CD4-positive, alpha-beta T cell treated with Interleukin-15 for 1 hour (primary cell): ENCODE data around the gene NOS3.

ENCODE experiments used
- DNase-seq: peaks from one replicate; pipeline ENCODE4 v3.0.0-alpha.2; 2020

The NOS3 gene

GRCh38 chr7:151060416-151061212 lies 69.8 kb downstream of the NOS3 start:
- DNase-seq = no peak

- no peak for DNase-seq
Observed at GRCh38 chr7:151061213-151062110, 70.6 kb downstream of the NOS3 start.

- DNase-seq = no peak
Observed at GRCh38 chr7:151062111-151062398, 71.2 kb downstream of the NOS3 start.

- no peak for DNase-seq
Observed at GRCh38 chr7:151062399-151063211, 71.8 kb downstream of the NOS3 start.

- DNase-seq = no peak
Observed at GRCh38 chr7:151063212-151063561, 72.4 kb downstream of the NOS3 start.
